ENCODE results near the gene ETV4.
A peak's percentile ranks its signal among the peaks of the same experiment; 100 is the strongest.

The ETV4 gene

DNA sequence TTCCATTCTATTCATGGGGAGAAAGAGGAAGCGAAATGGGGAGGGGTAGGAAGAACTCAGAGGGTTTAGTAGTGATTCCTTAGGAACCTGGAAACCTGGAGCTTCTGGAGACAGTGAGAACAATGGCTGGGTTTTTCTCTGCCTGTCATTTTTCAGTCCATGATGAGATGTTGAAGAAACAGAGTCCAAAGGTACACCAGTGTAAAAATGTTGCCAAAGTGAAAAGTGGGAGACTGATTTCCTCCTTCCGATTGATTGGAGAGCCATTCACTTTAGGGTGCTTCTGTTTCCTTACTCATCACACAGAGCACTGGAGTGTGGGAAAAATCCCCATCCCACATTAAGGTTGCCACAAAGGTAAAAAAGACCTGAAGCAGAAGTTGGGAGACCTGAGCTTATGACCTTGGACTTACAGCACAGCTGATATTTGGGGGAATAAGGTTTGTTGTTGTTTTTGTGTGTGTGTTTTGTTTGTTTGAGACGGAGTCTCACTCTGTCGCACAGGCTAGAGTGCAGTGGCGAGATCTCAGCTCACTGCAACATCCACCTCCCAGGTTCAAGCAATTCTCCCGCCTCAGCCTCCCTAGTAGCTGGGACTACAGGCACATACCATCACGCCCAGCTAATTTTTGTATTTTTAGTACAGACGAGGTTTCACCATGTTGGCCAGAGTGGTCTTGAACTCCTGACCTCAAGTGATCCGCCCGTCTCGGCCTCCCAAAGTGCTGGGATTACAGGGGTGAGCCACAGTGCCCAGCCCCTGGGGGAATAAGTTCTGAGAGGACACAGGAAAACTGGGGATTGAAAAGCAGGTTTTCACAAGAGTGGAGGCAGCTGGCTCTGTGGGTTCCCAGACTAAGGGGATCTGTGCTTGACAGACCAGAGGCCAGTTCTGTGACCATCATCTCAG lies 63.8 kb downstream of the ETV4 start:
- Histone ChIP-seq H3K4me1 (peaks cover 0 to 36% (median 25%) of the 10 kb centered on the region in 4 donors), H3K4me3 (no peak overlapping the region), H3K9me3 (no peaks in the 10 kb centered on the region), H3K36me3 (no peaks in the 10 kb centered on the region), H3K27ac (peak overlapping the region; percentile 76 to 88), H3K27me3 (no peaks in the 10 kb centered on the region)
- TF ChIP-seq CTCF (IDR thresholded peaks at IDR 0.05) = no peak
- DNase-seq = no peak
- intact Hi-C loops (cut with DNase I; ENCODE audit: low total_unique reads) = loop anchor here (1.0 kb wide), 1 partner anchor 88 kb away; no protein-coding TSS in a partner anchor

DNA sequence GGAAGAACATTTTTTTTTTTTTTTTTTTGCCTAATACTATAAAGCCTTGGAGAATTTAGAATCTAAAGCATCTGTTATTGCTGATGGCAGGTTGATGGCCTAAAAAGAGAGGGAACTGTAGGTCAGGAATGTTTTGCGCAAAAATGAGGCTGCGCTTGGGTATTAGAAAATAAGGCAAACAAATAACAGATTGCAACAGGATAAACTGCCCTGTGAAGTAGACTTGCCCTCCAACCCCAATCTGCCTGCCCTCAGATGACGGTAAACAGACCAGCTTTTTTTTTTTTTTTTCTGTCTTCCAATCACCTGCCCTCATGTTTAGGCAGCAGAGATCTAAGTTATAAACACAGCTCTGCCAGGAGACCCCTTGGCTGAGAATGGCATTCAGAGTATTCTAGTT lies 66.2 kb downstream of the ETV4 start:
- DNase-seq = no peak
- Histone ChIP-seq H3K27ac (no peak overlapping the region), H3K4me1 (peaks cover 0 to 14% (median 10%) of the 10 kb centered on the region in 4 donors), H3K36me3 (no peaks in the 10 kb centered on the region), H3K4me3 (no peak overlapping the region), H3K27me3 (no peaks in the 10 kb centered on the region), H3K9me3 (no peaks in the 10 kb centered on the region)
- intact Hi-C loops (cut with DNase I; ENCODE audit: low total_unique reads) = no loop called here
- TF ChIP-seq CTCF (IDR thresholded peaks at IDR 0.05) = no peak
